Hematopoietic multipotent progenitor cell treated with erythropoietin and hydrocortisone succinate and interleukin-3 and kit ligand, for 15 days (in vitro differentiated cells): ENCODE data around the gene POU3F3.

Experiments
- DNase-seq: peaks from one replicate; pipeline ENCODE4 v3.0.0-alpha.2; 2015; ENCODE audit warnings: low spot score

POU3F3 gene

DNA sequence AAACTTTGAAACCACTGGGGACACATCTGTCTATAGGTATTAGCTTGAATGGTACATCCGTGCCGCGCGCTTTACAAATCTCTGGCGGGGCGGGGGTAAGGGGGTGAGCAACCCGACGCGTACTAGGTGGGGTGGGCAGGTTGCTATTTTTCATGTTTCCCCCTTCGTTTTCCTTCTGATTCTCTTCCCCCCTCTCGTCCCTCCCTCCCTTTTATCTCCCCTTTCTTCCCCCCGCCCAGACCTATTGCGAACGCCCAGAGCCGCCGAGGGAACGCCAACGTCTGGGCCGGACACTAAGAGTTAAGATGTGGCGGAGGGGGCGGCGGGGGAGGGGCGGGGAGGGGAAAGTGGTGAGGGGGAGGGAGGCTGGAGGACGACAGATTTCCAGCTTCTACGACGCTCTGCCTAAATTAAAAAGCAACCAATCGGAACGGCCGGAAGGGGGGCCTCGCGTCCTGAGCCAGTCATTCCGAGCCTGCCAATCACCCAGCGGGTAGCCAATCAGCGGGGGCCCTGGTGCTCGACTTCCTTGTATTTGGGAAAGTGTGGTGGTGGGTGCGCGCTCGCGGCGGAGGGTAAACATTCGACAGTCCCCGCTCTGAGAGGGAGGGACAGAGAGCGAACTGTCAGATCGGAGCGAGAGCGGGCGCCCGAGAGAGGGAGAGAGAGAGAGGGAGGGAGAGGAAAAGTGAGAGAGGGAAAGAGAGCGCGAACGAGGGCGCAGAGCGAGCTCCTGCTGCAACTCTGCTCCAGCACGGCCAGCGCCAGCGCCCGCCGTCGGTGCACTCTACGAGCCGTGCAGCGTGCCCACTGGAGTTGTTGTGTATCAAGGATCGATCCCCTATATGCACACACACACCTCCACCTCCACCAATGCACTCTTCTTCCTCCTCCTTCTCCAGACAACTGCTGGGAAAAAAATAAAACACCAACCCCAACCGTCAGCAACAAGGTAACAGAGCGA, at the start of gene POU3F3:
Gene POU3F3, plus strand, starts transcription at position 582 of the 964 bp plus-strand sequence. CDS start 1,396 bp downstream, outside the sequence.
- DNase-seq, result no peak

DNA sequence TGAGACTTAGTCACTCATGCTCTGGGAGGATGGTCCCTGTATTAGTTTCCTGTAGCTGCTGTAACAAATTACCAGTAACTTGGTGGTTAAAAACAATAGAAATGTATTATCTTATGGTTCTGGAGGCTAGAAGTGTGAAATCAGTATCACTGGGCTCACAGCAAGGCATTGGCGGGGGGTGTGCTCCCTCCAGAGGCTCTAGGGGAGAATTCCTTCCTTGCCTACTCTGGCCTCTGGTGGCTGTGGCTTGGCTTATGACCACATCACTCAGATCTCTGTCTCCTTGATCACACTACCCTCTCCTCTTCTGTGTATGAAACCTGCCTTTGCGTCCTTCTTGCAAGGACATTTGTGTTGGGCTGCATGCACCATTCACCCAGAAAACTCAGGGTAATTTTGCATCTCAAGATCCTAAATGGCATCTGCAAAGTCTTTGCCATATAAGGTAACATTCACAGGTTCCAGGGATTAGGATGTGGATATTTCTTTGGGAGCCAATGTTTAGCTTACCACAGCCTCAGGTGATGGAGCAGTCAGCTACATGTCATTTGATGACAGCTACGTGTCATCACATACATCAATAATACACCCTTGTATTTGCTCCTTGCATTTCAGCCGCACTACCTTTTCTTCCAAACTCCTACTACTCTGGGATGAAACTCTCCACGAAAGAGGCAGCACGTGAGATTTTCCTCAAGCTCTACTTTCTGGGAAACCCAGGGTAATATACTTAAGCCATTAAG, 49.6 kb upstream of the POU3F3 start:
- no peak for DNase-seq

DNA sequence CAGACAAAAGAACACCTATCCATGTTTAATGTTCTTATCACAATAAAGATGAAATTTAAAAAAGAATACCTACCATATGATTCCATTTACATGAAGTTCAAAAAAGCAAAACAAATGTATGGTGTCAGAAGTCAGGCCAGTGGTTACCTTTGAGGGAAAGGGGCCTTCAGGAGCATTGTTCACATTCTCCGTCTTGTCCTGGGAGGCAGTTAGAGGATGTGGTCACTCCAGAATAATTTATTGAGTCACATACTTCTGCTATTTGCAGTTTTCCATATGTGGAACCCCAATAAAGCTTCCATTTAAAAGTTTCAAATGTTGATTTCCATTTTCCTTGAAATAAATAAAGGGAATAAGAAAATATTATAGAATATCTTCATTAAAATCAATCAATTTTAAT, 41.6 kb upstream of the POU3F3 start:
- no peak for DNase-seq

DNA sequence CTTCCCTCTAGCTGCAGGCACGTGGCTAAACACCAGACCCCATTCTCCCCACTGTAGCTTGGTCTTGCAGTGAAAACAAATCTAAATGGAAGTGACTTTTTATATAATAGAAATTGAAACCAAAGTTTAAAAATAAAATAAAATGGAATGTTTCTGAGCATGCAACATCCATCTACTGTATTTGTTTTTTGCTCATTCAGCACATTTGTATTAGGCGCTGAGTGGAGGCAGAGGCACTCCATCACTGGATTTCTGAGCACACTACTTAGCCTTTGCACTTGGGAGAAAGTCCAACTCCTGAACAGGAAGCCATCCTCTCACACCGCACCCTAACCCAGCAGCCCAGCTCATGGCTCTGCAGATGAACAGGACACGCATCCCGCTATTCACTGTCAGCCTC, 37.8 kb upstream of the POU3F3 start:
- DNase-seq, result no peak

DNA sequence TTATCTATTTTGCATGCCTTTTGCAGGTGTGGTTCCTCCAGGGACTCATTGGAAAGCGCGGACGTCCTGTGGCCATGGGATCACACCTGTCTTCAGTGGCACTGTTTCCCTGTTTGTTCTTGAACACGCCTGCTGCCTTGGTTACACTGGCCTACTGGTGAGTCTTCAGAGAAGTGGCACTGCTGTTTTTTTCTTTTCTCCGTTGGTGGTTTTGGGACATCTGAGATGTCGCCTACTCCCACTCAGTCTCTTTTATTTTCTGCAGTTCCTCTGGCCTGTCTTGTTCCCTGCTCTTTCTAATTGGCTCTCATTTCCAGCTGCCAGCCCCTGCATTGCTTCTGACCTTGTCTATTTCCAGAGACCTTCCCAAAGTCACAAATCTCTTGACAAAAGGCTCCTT, 35.7 kb upstream of the POU3F3 start:
- DNase-seq, result no peak

DNA sequence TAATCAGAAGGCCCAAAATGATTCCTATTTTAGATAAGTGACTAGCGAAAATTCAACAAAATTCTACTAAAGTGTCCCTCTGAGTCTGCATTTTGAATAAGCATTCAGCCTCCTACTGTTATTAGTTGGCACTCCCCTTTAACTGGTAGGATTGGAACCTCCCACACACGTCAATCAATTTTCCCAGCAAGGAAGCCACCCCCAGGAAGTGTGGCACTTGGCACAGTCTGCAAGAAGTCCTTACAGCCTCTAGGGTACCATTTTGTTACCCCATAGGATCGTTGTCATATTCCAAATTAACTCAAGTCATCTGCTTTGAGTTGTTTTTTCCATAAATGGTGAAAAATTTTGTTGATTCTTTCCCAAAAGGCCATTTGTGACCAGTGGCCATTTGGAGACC, 33.8 kb upstream of the POU3F3 start:
- DNase-seq, result no peak

DNA sequence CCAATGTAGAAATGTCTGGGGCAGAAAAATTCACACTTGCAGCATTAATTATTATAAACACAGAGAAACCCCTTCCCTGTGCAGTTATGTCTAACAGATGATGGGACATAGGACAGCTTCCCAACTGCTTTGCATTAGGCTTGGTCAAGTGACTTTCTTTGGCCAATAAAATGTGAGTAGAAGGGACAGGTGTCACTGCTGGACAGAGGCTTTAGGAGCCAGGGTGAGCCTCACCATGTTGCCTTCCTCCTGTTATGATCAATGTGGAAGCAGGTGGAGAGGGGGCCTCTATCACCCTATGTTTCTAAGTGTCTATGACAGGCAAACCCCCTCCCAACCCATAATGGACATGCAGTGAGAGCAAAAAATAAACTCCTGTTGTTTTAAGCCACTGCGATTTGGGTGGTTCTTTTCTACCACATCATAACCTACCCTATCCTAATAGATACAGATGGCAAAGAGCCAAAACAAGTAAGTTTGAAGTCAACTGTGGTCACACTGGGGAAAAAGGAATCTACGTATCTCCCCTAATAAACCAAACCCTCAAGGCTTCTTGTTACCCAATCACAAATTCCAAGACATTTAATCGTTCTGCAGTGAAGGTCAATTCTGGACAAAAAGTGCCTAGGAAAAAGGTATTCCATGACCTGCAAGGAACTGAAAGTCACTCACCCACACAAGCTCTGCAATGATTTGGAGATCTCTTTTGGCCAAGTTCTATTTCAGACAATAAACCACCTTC, 28.6 kb upstream of the POU3F3 start:
- no peak for DNase-seq

DNA sequence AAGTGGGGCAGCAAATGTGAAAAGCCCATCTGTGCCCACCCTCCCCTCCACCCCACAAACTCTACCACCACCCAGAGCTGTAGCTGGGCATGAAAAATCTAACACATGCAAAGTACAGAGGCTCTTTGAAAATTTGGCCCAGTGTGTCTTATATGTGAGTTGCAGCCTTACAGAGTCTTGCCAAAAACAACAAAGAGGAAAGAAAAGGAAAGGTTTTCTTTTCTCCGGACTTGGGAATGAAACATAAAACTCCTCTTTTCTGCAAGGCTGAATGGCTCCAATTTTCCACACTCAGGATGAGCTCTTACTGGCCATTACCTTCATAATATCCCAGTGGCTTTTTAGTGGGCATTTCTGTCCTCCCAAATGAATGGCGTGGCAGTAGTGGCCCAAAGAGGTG, 27.9 kb upstream of the POU3F3 start:
- no peak for DNase-seq

DNA sequence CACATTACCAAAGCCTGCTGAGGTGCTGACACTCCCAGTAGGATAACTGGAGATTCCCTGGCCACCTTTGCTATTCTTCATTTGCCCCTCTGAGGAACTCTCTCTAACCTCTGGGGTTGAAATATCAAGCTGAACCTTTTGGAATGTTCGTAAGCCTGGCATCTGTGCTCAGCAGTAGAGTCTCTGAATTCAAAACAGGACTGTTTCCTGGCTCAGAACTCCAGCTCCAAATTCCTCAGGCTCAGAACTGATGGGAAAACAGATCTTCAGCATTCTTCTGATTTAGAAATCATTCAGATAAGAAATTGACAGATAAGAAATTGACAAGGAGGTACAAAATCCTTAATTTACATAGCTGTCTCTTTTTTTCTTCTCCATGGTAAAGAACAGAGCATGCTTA, 22.2 kb upstream of the POU3F3 start:
- DNase-seq, result no peak

DNA sequence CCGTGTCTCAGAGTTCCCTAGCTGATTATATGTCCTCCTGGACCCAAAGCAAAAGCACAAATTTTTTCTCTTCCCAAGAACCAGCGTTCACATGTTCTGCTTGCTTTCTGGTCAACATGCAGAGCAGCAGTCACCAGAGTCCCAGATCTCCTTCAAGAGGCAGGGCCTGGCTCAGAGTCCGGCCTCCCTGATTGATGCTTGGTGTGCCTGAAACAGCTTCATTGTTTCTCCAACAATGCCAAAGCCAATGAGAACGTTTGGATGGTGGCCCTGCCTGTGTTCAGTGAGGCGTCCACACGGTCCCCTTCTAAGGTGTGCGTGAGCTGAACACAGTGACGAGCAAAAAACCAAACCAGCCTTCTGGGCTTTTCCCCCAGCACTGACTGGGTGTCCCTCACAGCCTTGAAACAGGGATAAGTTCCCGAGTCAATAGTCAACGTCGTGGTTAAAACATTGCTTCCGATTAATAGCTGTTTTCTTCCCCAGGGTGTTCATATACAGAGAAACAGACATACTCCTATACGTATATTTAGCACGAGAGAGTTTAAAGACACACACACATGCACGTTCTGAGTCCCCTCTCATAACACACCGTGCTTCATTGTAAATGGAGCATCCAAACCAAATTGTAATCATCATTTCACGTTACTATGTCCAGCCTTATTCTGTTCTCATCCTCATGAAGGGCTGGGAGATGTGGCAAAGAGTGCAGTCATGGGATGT, 19.3 kb upstream of the POU3F3 start:
- DNase-seq, result no peak

DNA sequence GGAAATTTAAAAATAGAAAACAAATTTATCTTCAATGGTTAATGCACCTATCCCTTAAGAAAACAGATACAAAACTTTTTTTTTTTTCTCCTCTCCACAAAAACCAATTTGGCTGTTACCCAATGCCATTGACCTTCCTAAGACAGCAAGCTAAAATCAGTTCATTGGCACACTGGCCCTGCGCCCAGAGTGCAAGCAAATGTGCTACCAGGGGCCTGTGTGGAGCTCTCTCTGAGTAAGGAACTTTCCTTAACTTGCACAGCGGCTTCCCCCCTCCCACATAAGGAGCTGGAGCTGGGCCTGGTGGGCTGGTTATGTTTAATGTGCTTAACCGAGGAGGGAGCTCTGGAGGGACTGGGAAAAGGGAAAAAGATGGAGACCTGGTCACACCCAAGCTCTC, 17.6 kb upstream of the POU3F3 start:
- no peak for DNase-seq

DNA sequence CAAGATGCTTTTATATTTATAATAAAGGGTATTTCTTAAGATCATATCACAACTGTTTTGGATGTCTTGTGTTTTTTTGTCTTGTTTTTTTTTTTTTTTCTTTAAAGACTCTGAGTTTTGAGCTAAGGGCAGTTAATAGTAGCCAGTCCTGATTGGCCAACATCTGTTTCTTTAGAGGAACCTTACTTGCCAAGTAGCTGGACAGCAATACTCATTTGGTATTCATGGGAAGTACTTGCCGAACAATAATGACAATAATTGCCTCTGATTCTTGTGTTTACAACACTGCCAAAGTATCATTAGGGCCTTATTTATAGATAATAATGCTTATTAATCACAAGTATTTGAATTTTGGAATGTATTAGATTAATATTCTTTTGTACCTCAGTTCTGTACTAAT, 17.1 kb upstream of the POU3F3 start:
- DNase-seq, result no peak

DNA sequence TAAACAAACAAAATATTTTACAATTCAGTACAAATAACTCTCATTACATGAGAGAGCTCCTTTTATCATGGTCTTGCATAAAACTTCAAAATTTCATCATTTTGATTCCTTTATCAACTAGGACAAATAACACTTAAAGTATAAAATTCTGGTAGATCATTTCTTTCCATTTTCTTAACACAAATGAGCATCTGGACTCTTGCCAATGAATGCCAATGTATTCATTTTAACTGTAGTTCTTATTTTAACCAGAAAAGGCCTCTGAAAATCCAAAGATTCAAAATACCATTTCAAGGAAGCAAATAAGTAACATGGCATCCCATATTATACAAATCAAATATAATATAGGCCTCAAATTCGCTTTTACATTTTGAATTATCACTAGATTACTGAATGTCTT, 13.8 kb upstream of the POU3F3 start:
- DNase-seq, result no peak

DNA sequence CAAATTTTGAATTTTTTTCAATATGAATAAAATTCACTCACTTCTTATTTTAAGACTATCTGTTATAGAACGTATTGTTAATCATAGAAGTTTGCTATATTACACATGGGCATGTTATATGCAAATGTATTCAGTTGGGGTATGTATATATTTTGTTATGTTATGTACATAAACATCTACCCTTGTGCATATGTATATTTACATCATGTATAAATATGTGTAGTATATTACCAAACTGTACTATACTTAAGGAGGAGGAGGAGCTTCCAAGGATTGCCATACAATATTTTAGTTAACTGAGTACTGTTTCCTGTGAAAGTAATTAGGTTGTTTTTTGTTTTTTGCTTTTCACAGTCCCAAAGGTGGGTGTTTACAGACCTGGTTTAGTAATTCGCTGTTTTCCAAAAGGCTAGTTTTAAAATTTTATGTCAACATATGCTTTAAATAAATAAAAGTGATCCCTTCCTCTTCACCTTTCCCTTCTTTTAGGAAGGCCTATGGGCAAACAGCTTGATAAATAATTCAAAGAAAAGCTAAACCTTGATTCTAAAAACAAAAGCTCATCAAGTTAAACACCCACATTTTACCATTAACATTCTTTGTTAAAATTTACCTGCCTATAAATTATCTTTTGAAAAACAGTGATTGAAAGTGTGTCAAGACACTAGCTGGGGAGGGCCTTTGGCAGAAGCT, 12.9 kb upstream of the POU3F3 start:
- DNase-seq, result no peak

DNA sequence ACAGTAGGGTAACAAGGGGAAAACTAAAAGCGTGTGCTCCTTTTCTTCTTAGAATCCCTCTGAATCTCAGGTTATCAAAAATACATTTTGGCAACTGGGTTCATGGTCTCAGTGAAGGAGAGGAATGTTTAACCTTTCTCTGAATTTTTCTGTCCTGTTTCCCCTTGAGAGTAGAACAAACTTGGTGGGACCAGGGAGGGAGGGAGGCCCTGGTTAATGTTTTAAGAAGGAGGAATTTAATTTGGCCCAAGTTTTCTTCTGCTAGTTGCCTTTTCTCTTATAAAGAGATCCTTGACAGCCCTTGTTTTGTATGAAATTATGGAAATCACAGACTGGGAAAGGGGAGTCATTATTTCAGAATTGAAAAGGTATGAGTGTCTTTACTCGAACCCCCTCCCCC, 12.2 kb upstream of the POU3F3 start:
- DNase-seq, result no peak

DNA sequence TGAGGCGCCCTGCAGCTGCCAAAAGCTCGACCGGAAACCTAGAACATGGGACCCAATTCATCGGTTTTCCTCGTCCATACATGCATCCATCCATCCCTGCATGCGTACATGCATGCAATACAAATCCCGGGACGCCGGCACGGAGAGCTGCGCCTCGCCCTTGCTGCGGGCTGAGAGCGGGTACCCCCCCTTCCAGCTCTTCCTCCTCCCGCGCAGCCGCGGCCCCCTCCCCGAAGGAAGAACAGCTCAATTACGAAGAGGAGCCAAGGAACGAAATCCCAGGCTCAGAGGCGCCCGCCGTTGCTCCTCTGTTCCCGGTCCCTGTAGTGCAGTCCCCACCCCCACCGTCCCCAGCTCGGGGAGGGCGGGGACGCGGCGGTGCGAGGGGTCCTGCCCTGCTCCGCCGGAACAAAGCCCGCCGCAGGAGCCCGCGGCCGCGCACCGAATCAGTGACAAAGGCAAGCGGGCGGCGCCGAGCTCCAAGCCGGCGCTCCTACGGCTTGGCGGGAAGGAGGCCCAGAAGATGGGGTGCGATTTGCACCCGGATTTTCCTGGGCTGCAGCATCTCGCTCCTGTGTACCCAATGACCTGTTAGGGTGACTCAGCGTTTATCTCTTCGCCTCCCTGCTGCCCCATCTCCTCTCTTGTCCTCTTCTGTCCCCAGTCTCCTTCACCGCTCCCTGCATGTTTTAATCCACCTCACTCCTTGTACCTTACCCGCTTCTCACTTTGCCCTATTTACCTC, 8.9 kb upstream of the POU3F3 start:
- DNase-seq, result no peak

DNA sequence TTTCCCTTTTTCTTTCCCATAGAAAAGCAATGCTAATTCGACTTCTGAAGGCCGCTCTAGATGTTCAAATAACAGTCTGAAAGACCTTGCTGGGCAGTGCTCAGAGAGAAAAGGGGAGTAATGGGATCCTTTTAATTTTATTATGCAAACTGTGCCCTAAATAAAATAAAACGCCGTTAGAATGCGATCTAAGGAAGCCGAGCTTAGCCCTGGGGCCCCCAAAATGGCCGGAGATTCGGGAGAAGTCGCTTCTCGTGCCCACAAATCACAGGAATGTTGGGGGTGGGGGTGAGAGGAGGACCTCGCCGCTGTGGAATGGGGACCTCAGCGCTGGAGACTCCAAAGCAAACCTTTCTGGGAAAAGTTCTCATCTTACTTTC, 8.4 kb upstream of the POU3F3 start:
- no peak for DNase-seq

DNA sequence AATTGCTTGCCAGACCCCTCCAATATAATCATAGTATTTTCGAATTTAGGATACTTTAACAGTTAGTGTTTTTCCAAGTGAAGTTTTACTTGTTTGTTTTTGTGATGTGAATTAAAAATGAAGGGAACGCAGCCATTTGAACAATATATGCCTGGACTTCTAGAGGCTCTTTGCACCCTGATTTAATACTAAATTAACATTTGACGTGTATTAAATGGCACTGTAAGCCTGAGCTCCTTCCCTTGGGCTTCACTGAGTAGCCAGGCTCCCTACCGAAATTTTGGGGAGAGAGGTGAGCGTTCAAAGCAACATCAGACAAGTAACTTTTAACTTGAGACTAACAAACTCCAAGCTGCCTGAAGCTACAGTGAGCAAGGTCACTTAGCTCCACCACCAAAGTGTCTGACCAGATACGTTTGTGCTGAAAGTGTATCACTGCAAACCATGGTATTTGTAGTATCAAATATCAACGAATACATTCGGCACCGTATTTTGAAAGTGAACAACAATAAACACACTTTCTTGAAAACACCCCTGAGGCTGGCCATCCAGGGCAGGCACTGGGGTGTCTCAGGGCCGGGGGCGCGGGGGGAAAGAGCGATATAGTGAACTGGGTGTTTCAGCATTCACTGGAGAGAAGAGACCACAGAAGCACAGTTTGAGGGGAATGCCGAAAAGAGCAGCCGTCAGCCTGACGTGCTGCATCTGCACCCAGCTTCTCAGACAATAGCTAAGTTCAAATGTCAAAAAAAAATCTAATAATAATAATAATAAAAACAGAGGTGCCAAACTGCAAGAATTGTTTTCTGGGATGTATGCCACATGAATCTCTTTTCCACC, 7.7 kb upstream of the POU3F3 start:
- no peak for DNase-seq

DNA sequence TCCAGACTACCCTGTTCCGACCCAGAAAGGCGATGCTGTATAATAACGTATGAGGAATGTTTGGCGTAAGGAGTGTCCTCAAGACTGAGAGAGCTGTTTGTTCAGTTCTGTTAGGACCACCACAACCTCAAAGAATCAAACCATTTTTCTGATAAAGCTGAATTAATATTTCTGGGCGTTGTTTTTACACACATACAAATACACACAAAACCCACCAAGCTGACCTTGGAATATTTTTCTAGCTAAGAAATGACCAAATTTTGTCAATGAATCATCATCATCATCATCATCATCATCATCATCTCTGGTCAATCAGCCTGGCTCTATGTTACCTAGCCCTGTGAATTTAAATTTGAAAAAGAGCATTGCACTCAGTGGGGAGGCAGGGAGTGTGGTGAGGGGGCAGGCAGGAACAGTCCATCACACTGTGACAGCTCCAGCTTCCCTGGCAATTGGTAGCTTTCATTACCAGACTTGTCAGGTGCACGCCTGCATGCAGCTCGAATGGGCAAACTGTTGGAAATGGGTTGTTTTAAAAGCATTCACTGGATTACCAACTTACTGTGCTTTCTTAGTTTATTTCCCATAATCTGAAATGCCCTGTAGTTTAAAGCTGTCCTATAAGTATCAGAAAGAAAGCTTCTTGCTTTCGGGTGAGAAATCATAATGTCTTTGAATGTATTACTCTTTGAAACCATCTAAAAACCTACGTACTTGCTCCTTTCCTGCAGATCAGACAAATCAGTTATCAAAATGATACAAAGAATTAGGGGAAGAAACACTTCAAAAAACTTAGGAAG, 6.9 kb upstream of the POU3F3 start:
- DNase-seq, result no peak
